RCC 7860 (cell line): ENCODE results near the gene ACER3.
"Not testable (repeated sequence)": the region's sequence is repeated elsewhere in the genome, so short reads cannot be mapped to it uniquely, and the experiment has no call there.

ENCODE experiments used
- DNase-seq: peaks from one replicate; pipeline ENCODE4 v3.0.0-alpha.2; 2015; ENCODE audit warnings: low spot score
- FAIRE-seq: peaks from 2 replicates; lab custom pipeline; 2012; peaks lifted over from hg19 to GRCh38; lab: Jason Lieb, UNC

Gene ACER3

GRCh38 chr11:77054084-77054483 is 193.4 kb downstream of the ACER3 start:
- DNase-seq (no peak), FAIRE-seq (no peak)

- FAIRE-seq (no peak), DNase-seq (no peak)
Measured at GRCh38 chr11:77055101-77055561, 194.4 kb downstream of the ACER3 start.

- no peak for FAIRE-seq
Measured at GRCh38 chr11:77055913-77056312, 195.2 kb downstream of the ACER3 start.

GRCh38 chr11:77056814-77057402 is 196.2 kb downstream of the ACER3 start:
- no peak for DNase-seq
- FAIRE-seq = no peak

More at GRCh38 chr11:77055913-77056312, 195.2 kb downstream of the ACER3 start:
- no peak for DNase-seq

GRCh38 chr11:77057938-77058474 is 197.3 kb downstream of the ACER3 start:
- FAIRE-seq (no peak), DNase-seq (no peak)

- DNase-seq (no peak), FAIRE-seq (no peak)
Measured at GRCh38 chr11:77058900-77059299, 198.2 kb downstream of the ACER3 start.

GRCh38 chr11:77059806-77060205 is 199.1 kb downstream of the ACER3 start:
- DNase-seq (no peak), FAIRE-seq (no peak)

GRCh38 chr11:77060234-77060633 is 199.5 kb downstream of the ACER3 start:
- no peak for DNase-seq
- FAIRE-seq = no peak

GRCh38 chr11:77061258-77061657 is 200.5 kb downstream of the ACER3 start:
- not testable (repeated sequence) for FAIRE-seq, DNase-seq

GRCh38 chr11:77062924-77063323 is 202.2 kb downstream of the ACER3 start:
- DNase-seq (no peak), FAIRE-seq (no peak)

- DNase-seq (no peak), FAIRE-seq (no peak)
Measured at GRCh38 chr11:77063407-77063806, 202.7 kb downstream of the ACER3 start.

GRCh38 chr11:77063861-77064260 is 203.1 kb downstream of the ACER3 start:
- no peak for FAIRE-seq
- no peak for DNase-seq

- DNase-seq (no peak), FAIRE-seq (no peak)
Measured at GRCh38 chr11:77064648-77065217, 204.0 kb downstream of the ACER3 start.

GRCh38 chr11:77065878-77066228 is 205.1 kb downstream of the ACER3 start:
- FAIRE-seq (no peak), DNase-seq (no peak)

- DNase-seq (peak; percentile 67), FAIRE-seq (no peak)
Measured at GRCh38 chr11:77066229-77067042, 205.7 kb downstream of the ACER3 start, which contains the start of gene CAPN5. Gene CAPN5 (plus strand): TSS chr11:77066971. CDS start chr11:77084887, 17,916 bp downstream.

- DNase-seq = no peak
Measured at GRCh38 chr11:77067861-77068443, 207.2 kb downstream of the ACER3 start.

GRCh38 chr11:77068457-77069335 is 208.0 kb downstream of the ACER3 start:
- FAIRE-seq (no peak), DNase-seq (no peak)

More at GRCh38 chr11:77067861-77068443, 207.2 kb downstream of the ACER3 start:
- FAIRE-seq = no peak

- DNase-seq (no peak), FAIRE-seq (no peak)
Measured at GRCh38 chr11:77069336-77069968, 208.7 kb downstream of the ACER3 start.

GRCh38 chr11:77069969-77070582 is 209.4 kb downstream of the ACER3 start:
- FAIRE-seq = no peak
- no peak for DNase-seq
